Measurements from ENCODE around the gene TMEM258. TPM values are rescaled to one million over a fixed set of nuclear protein-coding genes. Genes with fewer than 3 reads are reported as not detected.
A peak's percentile ranks its signal among the peaks of the same experiment; 100 is the strongest.

TMEM258 gene
- total RNA-seq, 1 donor from 2014 or later: 187 TPM

GRCh38 chr11:61814958-61815789 is 22.8 kb upstream of the TMEM258 start:
- H3K27ac Mint-ChIP-seq: peak overlapping the region; percentile 97
- H3K9me3 Mint-ChIP-seq: no peaks in the 10 kb centered on the region
- intact Hi-C loops (cut with micrococcal nuclease): loop anchor here (1.0 kb wide), 1 partner anchor 23 kb away; the partner anchor contains the start of genes FEN1 and TMEM258
- DNase-seq: peak; percentile 94
- H3K4me3 Mint-ChIP-seq: peak overlapping the region; percentile 97
- peaks cover 2% of the 10 kb centered on the region for H3K27me3 Mint-ChIP-seq
- peaks cover 20% of the 10 kb centered on the region for H3K4me1 Mint-ChIP-seq
- H3K36me3 Mint-ChIP-seq (ENCODE audit: low read depth): peaks cover 47% of the 10 kb centered on the region

- intact Hi-C loops (cut with micrococcal nuclease): no loop called here
- H3K4me1 Mint-ChIP-seq: peaks cover 20% of the 10 kb centered on the region
- H3K27ac Mint-ChIP-seq: peak overlapping the region; percentile 97
- H3K9me3 Mint-ChIP-seq: no peaks in the 10 kb centered on the region
- peak; percentile 81 for DNase-seq
- H3K27me3 Mint-ChIP-seq: peaks cover 2% of the 10 kb centered on the region
- H3K36me3 Mint-ChIP-seq (ENCODE audit: low read depth): peaks cover 55% of the 10 kb centered on the region
- peak overlapping the region; percentile 97 for H3K4me3 Mint-ChIP-seq
These were observed 22.0 kb upstream of the TMEM258 start for GRCh38 chr11:61814247-61814957.

GRCh38 chr11:61812736-61813411 is 20.5 kb upstream of the TMEM258 start:
- H3K36me3 Mint-ChIP-seq (ENCODE audit: low read depth): peaks cover 64% of the 10 kb centered on the region
- intact Hi-C loops (cut with micrococcal nuclease): no loop called here
- no peak overlapping the region for H3K27ac Mint-ChIP-seq
- DNase-seq: no peak
- peaks cover 19% of the 10 kb centered on the region for H3K4me1 Mint-ChIP-seq
- no peaks in the 10 kb centered on the region for H3K9me3 Mint-ChIP-seq
- no peak overlapping the region for H3K4me3 Mint-ChIP-seq
- peaks cover 1% of the 10 kb centered on the region for H3K27me3 Mint-ChIP-seq

- Mint-ChIP-seq H3K9me3 (no peaks in the 10 kb centered on the region), H3K4me1 (peaks cover 16% of the 10 kb centered on the region), H3K27ac (peak overlapping the region; percentile 11), H3K36me3 (ENCODE audit: low read depth) (peaks cover 72% of the 10 kb centered on the region), H3K4me3 (no peak overlapping the region), H3K27me3 (no peaks in the 10 kb centered on the region)
- intact Hi-C loops (cut with micrococcal nuclease): no loop called here
- DNase-seq: no peak
These were observed 19.4 kb upstream of the TMEM258 start for GRCh38 chr11:61811831-61812230.

GRCh38 chr11:61810671-61811175 is 18.3 kb upstream of the TMEM258 start:
- H3K9me3 Mint-ChIP-seq: no peaks in the 10 kb centered on the region
- H3K27ac Mint-ChIP-seq: no peak overlapping the region
- no peaks in the 10 kb centered on the region for H3K27me3 Mint-ChIP-seq
- intact Hi-C loops (cut with micrococcal nuclease): no loop called here
- no peak overlapping the region for H3K4me3 Mint-ChIP-seq
- H3K4me1 Mint-ChIP-seq: peaks cover 13% of the 10 kb centered on the region
- DNase-seq: no peak
- H3K36me3 Mint-ChIP-seq (ENCODE audit: low read depth): peaks cover 72% of the 10 kb centered on the region

- H3K27ac Mint-ChIP-seq: no peak overlapping the region
- peaks cover 79% of the 10 kb centered on the region for H3K36me3 Mint-ChIP-seq (ENCODE audit: low read depth)
- H3K9me3 Mint-ChIP-seq: no peaks in the 10 kb centered on the region
- intact Hi-C loops (cut with micrococcal nuclease): no loop called here
- H3K27me3 Mint-ChIP-seq: no peaks in the 10 kb centered on the region
- no peak for DNase-seq
- H3K4me1 Mint-ChIP-seq: peaks cover 4% of the 10 kb centered on the region
- H3K4me3 Mint-ChIP-seq: no peak overlapping the region
These were observed 14.4 kb upstream of the TMEM258 start for GRCh38 chr11:61806785-61807184.

GRCh38 chr11:61805146-61805545 is 12.7 kb upstream of the TMEM258 start:
- H3K27ac Mint-ChIP-seq: peak overlapping the region; percentile 57
- peaks cover 76% of the 10 kb centered on the region for H3K36me3 Mint-ChIP-seq (ENCODE audit: low read depth)
- no peaks in the 10 kb centered on the region for H3K27me3 Mint-ChIP-seq
- H3K4me3 Mint-ChIP-seq: no peak overlapping the region
- intact Hi-C loops (cut with micrococcal nuclease): no loop called here
- DNase-seq: no peak
- H3K9me3 Mint-ChIP-seq: no peaks in the 10 kb centered on the region
- peaks cover 7% of the 10 kb centered on the region for H3K4me1 Mint-ChIP-seq

- no peak for DNase-seq
- H3K4me1 Mint-ChIP-seq: peaks cover 7% of the 10 kb centered on the region
- no peak overlapping the region for H3K4me3 Mint-ChIP-seq
- H3K27ac Mint-ChIP-seq: no peak overlapping the region
- H3K36me3 Mint-ChIP-seq (ENCODE audit: low read depth): peaks cover 76% of the 10 kb centered on the region
- no peaks in the 10 kb centered on the region for H3K9me3 Mint-ChIP-seq
- no peaks in the 10 kb centered on the region for H3K27me3 Mint-ChIP-seq
- intact Hi-C loops (cut with micrococcal nuclease): no loop called here
These were observed 11.7 kb upstream of the TMEM258 start for GRCh38 chr11:61803889-61804647.

GRCh38 chr11:61802605-61803004 is 10.2 kb upstream of the TMEM258 start:
- Mint-ChIP-seq H3K27ac (no peak overlapping the region), H3K36me3 (ENCODE audit: low read depth) (peaks cover 76% of the 10 kb centered on the region), H3K4me3 (no peak overlapping the region), H3K4me1 (peaks cover 9% of the 10 kb centered on the region), H3K9me3 (no peaks in the 10 kb centered on the region), H3K27me3 (no peaks in the 10 kb centered on the region)
- intact Hi-C loops (cut with micrococcal nuclease): no loop called here
- DNase-seq: no peak

GRCh38 chr11:61800331-61801281 is 8.2 kb upstream of the TMEM258 start:
- H3K27ac Mint-ChIP-seq: peak overlapping the region; percentile 30
- H3K9me3 Mint-ChIP-seq: no peaks in the 10 kb centered on the region
- no peak overlapping the region for H3K4me3 Mint-ChIP-seq
- H3K36me3 Mint-ChIP-seq (ENCODE audit: low read depth): peaks cover 78% of the 10 kb centered on the region
- peaks cover 23% of the 10 kb centered on the region for H3K4me1 Mint-ChIP-seq
- DNase-seq: no peak
- intact Hi-C loops (cut with micrococcal nuclease): no loop called here
- H3K27me3 Mint-ChIP-seq: no peaks in the 10 kb centered on the region

GRCh38 chr11:61799665-61800284 is 7.4 kb upstream of the TMEM258 start:
- no peak for DNase-seq
- Mint-ChIP-seq H3K27ac (no peak overlapping the region), H3K9me3 (no peaks in the 10 kb centered on the region), H3K36me3 (ENCODE audit: low read depth) (peaks cover 75% of the 10 kb centered on the region), H3K27me3 (no peaks in the 10 kb centered on the region), H3K4me1 (peaks cover 30% of the 10 kb centered on the region), H3K4me3 (no peak overlapping the region)
- intact Hi-C loops (cut with micrococcal nuclease): loop anchor here (5.0 to 10.0 kb wide), 2 partner anchors 308 to 435 kb away; partner anchors contain the start of genes CYB561A3 and TMEM138

Data from activated CD4-positive, alpha-beta T cell treated with anti-CD3 and anti-CD28 coated beads, Interleukin-2, amount 10 ng/mL, durations not matched to agents 24 days and 14 days (primary cell).